Transverse colon (tissue), 4 donors: Measurements from ENCODE around the gene LRIG1. TPM values are rescaled to one million over a fixed set of nuclear protein-coding genes. Genes with fewer than 3 reads are reported as not detected.

Experiments
- DNase-seq: peaks from one replicate; pipeline ENCODE4 v3.0.0-alpha.2; 2019
- H3K27ac ChIP-seq, 4 donors: fragments of 200-600 bp; sonication (generic); 2 replicates each; pipeline ENCODE4 v1.5.1; 2016 to 2018; ENCODE audit warnings: inconsistent platforms in 4 of 4
- H3K27me3 ChIP-seq: fragments of 200-600 bp; sonication (generic); 2 replicates; pipeline ENCODE4 v1.5.1; 2017; ENCODE audit warnings: inconsistent platforms
- H3K36me3 ChIP-seq, 4 donors: fragments of 200-600 bp; sonication (generic); 2 replicates each; pipeline ENCODE4 v1.5.1; 2017 to 2019; ENCODE audit warnings: inconsistent platforms in 4 of 4
- H3K4me1 ChIP-seq, 4 donors: fragments of 200-600 bp; sonication (generic); 2 replicates each; pipeline ENCODE4 v1.5.1; 2017 to 2020; ENCODE audit warnings: inconsistent platforms in 4 of 4
- H3K4me3 ChIP-seq, 4 donors: fragments of 200-600 bp; sonication (generic); 1 replicate in 1 of 4; 2 replicates in 3 of 4; pipeline versions ENCODE4 v1.5.1 to v1.6.1; 2017 to 2019; ENCODE audit warnings: inconsistent platforms in 4 of 4
- H3K9me3 ChIP-seq, 2 donors: fragments of 200-600 bp; sonication (generic); 2 replicates each; pipeline ENCODE4 v1.5.1; 2017 to 2019; ENCODE audit warnings: inconsistent platforms in 2 of 2
- CTCF ChIP-seq, 5 experiments: fragments of 200-600 bp in 3 of 5; fragments of 450-650 bp in 2 of 5; sonication (generic) in 3 of 5; IDR thresholded peaks; 1 replicate in 2 of 5; 2 replicates in 3 of 5; pipeline ENCODE4 v1.5.1; 2016 to 2017; ENCODE audit warnings: antibody characterized with exemption in 5 of 5, inconsistent platforms in 3 of 5, mild to moderate bottlenecking in 2 of 5, moderate library complexity in 1 of 5
- EP300 ChIP-seq: sonication (generic); formaldehyde crosslinking; IDR thresholded peaks from one replicate; pipeline ENCODE4 v1.6.1; 2017; ENCODE audit warnings: antibody characterized with exemption, low read depth
- POLR2A ChIP-seq: fragments of 450-650 bp; IDR thresholded peaks from one replicate; pipeline ENCODE4 v1.6.1; 2016; ENCODE audit warnings: antibody characterized with exemption, mild to moderate bottlenecking, moderate library complexity
- POLR2AphosphoS5 ChIP-seq, 3 donors: sonication (generic); formaldehyde crosslinking; IDR thresholded peaks; one replicate each; pipeline ENCODE4 v1.6.1; 2016; ENCODE audit warnings: antibody characterized with exemption in 3 of 3
- WGBS, 2 donors: methylation state at CpG; one replicate each; pipeline ENCODE4 v1.1.5; 2018; ENCODE audit warnings: low coverage in 1 of 2; 5-methylcytosine and 5-hydroxymethylcytosine counted together
- in situ Hi-C, 4 donors: fragments of 200-750 bp; cut with MboI; loops; one replicate each; pipeline versions ENCODE4 v1.15.0 to v1.15.1; 2017; ENCODE audit warnings: low sequenced_read_pairs in 3 of 4, low pct_ligation_motif_present in 1 of 4, low pct_unique_long_range_greater_than_20kb in 1 of 4
- intact Hi-C: fragments of 100-400 bp; cut with DNase I; formaldehyde crosslinking; loops from one replicate; pipeline ENCODE4 v1.15.1; 2023; ENCODE audit warnings: low total_unique reads
- total RNA-seq, 4 donors: library from RNA; depleted of rRNA; stranded (reverse); fragments of >200 nt; gene quantifications; one replicate each; pipeline ENCODE4 v1.1.0, GENCODE V29; 2016

Gene LRIG1
- total RNA-seq, 4 donors from 2014 or later = 67.2 to 87.6 (median 79.3) TPM

GRCh38 chr3:66406831-66407610 is 93.8 kb downstream of the LRIG1 start:
- peaks cover 0 to 29% (median 10%) of the 10 kb centered on the region in 4 donors for H3K36me3 ChIP-seq
- in situ Hi-C loops = loop anchor here (5.0 to 25.0 kb wide), 3 partner anchors 405 to 410 kb away; no protein-coding TSS in a partner anchor
- no peaks in the 10 kb centered on the region for H3K27me3 ChIP-seq
- H3K27ac ChIP-seq = peak overlapping the region; percentile 46 to 87 (median 70)
- DNase-seq = no peak
- no peak overlapping the region for H3K4me3 ChIP-seq
- 79 to 87% methylated on average over 3 to 17 of the region's 17 CpGs for WGBS, 2 donors
- TF ChIP-seq CTCF (IDR thresholded peaks at IDR 0.05) = no peak
- no peak for TF ChIP-seq POLR2A
- no peak for TF ChIP-seq POLR2AphosphoS5 (IDR thresholded peaks at IDR 0.05)
- no peak for TF ChIP-seq EP300
- intact Hi-C loops = loop anchor here (5.0 kb wide), 2 partner anchors 90 to 410 kb away; no protein-coding TSS in a partner anchor
- peaks cover 11 to 54% (median 39%) of the 10 kb centered on the region in 4 donors for H3K4me1 ChIP-seq
- H3K9me3 ChIP-seq = no peaks in the 10 kb centered on the region

- intact Hi-C loops (loop anchor here (5.0 kb wide), 2 partner anchors 91 to 411 kb away; no protein-coding TSS in a partner anchor), in situ Hi-C loops (loop anchor here (5.0 to 25.0 kb wide), 3 partner anchors 406 to 411 kb away; no protein-coding TSS in a partner anchor)
- no peak for TF ChIP-seq EP300
- TF ChIP-seq POLR2AphosphoS5 (IDR thresholded peaks at IDR 0.05) = no peak
- no peak for TF ChIP-seq POLR2A
- TF ChIP-seq CTCF (IDR thresholded peaks at IDR 0.05) = no peak
- Histone ChIP-seq H3K9me3 (no peaks in the 10 kb centered on the region), H3K36me3 (peaks cover 0 to 26% (median 10%) of the 10 kb centered on the region in 4 donors), H3K4me3 (no peak overlapping the region), H3K4me1 (peaks cover 11 to 58% (median 39%) of the 10 kb centered on the region in 4 donors), H3K27me3 (no peaks in the 10 kb centered on the region), H3K27ac (peak overlapping the region; percentile 46 to 87 (median 70))
- WGBS, 2 donors = 77 to 84% methylated on average over 2 to 5 of the region's 5 CpGs
- no peak for DNase-seq
Measured at GRCh38 chr3:66406163-66406562, 94.7 kb downstream of the LRIG1 start.

- H3K27me3 ChIP-seq = no peaks in the 10 kb centered on the region
- peak overlapping the region; percentile 46 to 87 (median 70) for H3K27ac ChIP-seq
- TF ChIP-seq POLR2AphosphoS5 (IDR thresholded peaks at IDR 0.05) (peak in 1 of 3 donors; percentile 53), EP300 (no peak), POLR2A (no peak)
- no peaks in the 10 kb centered on the region for H3K9me3 ChIP-seq
- peak; percentile 29 for DNase-seq
- H3K4me3 ChIP-seq = no peak overlapping the region
- H3K4me1 ChIP-seq = peaks cover 13 to 61% (median 39%) of the 10 kb centered on the region in 4 donors
- intact Hi-C loops = loop anchor here (5.0 kb wide), 2 partner anchors 92 to 412 kb away; no protein-coding TSS in a partner anchor
- in situ Hi-C loops = loop anchor here (5.0 to 25.0 kb wide), 3 partner anchors 407 to 412 kb away; no protein-coding TSS in a partner anchor
- 81 to 97% methylated on average over 5 to 11 of the region's 11 CpGs for WGBS, 2 donors
- H3K36me3 ChIP-seq = peaks cover 0 to 25% (median 10%) of the 10 kb centered on the region in 4 donors
Measured at GRCh38 chr3:66405701-66406091, 95.1 kb downstream of the LRIG1 start.

- no peak overlapping the region for H3K4me3 ChIP-seq
- H3K27ac ChIP-seq = peak overlapping the region; percentile 41 to 87 (median 70)
- peaks cover 0 to 19% (median 10%) of the 10 kb centered on the region in 4 donors for H3K36me3 ChIP-seq
- no peaks in the 10 kb centered on the region for H3K9me3 ChIP-seq
- H3K4me1 ChIP-seq = peaks cover 13 to 61% (median 39%) of the 10 kb centered on the region in 4 donors
- TF ChIP-seq POLR2A = no peak
- WGBS, 2 donors = 91% methylated on average over 32 of the region's 32 CpGs; no CpG with 5 or more reads in 1 of the 2 donors
- no peaks in the 10 kb centered on the region for H3K27me3 ChIP-seq
- DNase-seq = no peak
- in situ Hi-C loops (loop anchor here (5.0 to 25.0 kb wide), 3 partner anchors 407 to 412 kb away; no protein-coding TSS in a partner anchor), intact Hi-C loops (loop anchor here (5.0 kb wide), 2 partner anchors 92 to 412 kb away; no protein-coding TSS in a partner anchor)
Measured at GRCh38 chr3:66404903-66405700, 95.7 kb downstream of the LRIG1 start.
